NK-92 treated with Interleukin-12 subunit alpha and Interleukin-12 subunit beta, amount 100 ng/mL, for 24 hours (cell line): ENCODE results near the gene EFCAB5.
"Not testable (repeated sequence)": the region's sequence is repeated elsewhere in the genome, so short reads cannot be mapped to it uniquely, and the experiment has no call there.

Experiments
- DNase-seq: peaks from one replicate; lab custom pipeline; 2025; lab: John Stamatoyannopoulos, UW

EFCAB5 gene

GRCh38 chr17:29941334-29941733 is at the start of gene EFCAB5:
Gene EFCAB5 (plus strand): TSS chr17:29941634. CDS start chr17:29941797, 163 bp downstream.
- DNase-seq: no peak

DNA sequence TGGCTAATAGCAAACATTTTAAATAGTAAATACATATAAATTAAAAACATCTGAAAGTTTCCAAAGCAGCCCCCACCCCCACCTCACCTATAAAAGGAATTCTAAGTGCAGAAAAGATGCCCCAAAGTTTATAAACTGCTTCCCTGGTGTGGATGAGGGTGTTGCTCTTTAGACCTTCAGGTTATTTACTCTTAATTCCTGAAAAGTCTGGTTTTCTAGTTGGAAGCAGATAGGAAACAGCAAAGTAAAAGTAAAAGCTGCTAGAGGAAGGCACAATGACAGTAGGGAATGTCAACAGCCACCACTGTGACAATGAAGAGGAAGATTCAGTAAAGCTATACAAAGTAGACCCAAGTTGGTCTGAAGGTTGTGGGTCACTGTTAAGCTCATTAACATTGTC is 49.2 kb upstream of the EFCAB5 start:
- no peak for DNase-seq

GRCh38 chr17:29897136-29897535 is 44.3 kb upstream of the EFCAB5 start:
- DNase-seq: not testable (repeated sequence)

DNA sequence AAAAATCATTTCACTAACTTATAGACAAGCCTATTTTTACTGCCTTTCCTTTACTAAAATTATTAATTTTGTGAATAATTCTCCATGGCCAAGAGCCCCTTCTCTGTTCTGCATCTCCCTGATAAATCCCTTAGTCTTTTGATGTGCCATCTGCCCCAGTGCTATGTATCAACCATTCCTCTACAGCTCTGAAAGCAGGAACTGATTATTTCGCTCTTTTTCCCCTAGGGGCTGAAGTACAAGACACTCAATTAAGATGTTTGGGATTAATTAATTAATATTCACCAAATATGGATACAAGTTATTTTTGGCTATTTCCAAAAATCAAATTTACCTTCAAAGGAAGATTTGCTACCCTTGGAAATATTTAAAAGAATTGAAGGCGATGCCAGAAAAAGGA is 38.0 kb upstream of the EFCAB5 start:
- DNase-seq: no peak

GRCh38 chr17:29905086-29905878 is 36.2 kb upstream of the EFCAB5 start:
- DNase-seq: no peak

DNA sequence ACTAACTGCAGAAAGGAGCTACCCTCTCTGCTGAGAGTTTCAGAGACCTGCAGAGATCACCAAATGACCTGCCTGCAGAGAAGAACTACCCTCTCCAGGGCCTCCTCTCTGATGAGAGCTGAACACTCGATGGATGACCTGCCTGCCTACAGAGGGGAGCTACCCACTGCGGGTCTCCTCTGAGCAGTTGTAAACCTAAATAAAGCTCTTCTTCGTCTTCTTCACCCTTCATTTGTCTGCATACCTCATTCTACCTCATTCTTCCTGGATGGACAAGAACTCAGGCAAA is 35.6 kb upstream of the EFCAB5 start:
- no peak for DNase-seq

GRCh38 chr17:29906969-29907368 is 34.5 kb upstream of the EFCAB5 start:
- DNase-seq: no peak

- DNase-seq: no peak
These were observed 32.0 kb upstream of the EFCAB5 start for GRCh38 chr17:29909236-29910003.

- no peak for DNase-seq
These were observed 29.7 kb upstream of the EFCAB5 start for GRCh38 chr17:29911641-29912177.

GRCh38 chr17:29914819-29915537 is 26.5 kb upstream of the EFCAB5 start:
- DNase-seq: no peak

- no peak for DNase-seq
These were observed 23.4 kb upstream of the EFCAB5 start for GRCh38 chr17:29918016-29918415.

DNA sequence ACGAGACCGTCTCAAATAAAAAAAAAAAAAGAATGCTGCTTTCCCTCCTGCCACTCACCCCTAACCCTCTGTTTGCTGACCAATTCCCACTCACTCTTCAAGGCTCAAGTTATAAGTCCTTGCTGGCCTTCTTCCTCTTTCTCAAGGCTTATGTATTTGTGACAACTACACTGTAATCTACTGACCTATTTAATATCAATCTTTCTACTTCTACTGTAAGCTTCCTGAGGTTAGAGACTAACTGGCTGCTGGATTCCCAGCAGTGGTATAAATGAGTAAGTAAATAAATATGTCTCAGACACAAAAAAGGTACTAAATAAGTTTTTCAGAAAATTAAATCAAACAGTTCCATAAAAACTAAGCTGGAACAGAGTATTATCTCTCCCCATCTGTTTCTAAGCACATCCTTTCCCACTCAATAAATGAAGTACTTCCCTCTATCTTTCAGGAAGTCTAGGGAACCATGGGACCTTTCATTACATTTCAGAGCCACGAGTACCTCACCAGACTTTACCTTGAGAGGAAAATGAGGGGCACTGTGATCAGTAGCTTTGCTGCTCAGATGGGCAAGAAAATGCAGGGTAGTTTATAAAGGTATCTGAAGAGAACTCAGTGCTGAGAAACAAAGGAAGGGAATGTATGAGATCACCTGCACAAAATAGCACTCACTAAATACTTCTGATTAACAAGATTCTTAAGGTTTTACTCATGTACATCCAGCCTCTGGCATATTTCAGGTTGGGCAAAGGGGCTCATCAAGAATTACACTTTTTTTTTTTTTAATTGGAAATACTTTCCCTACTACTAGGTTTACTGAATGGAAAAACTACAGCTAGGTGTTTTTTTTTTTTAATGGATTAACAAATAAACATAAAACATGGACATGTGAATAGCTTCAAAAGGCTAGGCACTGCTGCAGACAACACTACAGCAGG is 22.2 kb upstream of the EFCAB5 start:
- no peak for DNase-seq

DNA sequence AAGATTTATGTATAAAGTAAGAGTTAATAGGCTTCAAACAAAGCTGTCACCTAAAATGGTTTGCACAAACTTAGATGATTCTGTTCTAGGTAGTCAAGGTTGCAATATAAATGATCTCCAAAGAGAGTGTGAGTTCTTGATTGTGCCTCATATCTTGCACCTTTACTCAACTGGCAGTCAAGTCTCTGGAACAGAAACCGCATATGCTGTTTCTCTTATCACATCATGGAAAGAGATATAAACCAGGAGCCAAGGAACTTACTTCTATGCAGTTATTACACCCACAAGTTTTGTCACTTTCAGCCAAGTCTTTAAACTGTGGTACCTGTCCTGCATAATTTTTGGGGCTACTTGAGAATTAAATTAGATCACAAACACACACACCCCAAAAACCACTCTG is 16.6 kb upstream of the EFCAB5 start:
- DNase-seq: no peak

GRCh38 chr17:29927546-29927945 is 13.9 kb upstream of the EFCAB5 start:
- DNase-seq: no peak

GRCh38 chr17:29929006-29929532 is 12.4 kb upstream of the EFCAB5 start:
- no peak for DNase-seq

DNA sequence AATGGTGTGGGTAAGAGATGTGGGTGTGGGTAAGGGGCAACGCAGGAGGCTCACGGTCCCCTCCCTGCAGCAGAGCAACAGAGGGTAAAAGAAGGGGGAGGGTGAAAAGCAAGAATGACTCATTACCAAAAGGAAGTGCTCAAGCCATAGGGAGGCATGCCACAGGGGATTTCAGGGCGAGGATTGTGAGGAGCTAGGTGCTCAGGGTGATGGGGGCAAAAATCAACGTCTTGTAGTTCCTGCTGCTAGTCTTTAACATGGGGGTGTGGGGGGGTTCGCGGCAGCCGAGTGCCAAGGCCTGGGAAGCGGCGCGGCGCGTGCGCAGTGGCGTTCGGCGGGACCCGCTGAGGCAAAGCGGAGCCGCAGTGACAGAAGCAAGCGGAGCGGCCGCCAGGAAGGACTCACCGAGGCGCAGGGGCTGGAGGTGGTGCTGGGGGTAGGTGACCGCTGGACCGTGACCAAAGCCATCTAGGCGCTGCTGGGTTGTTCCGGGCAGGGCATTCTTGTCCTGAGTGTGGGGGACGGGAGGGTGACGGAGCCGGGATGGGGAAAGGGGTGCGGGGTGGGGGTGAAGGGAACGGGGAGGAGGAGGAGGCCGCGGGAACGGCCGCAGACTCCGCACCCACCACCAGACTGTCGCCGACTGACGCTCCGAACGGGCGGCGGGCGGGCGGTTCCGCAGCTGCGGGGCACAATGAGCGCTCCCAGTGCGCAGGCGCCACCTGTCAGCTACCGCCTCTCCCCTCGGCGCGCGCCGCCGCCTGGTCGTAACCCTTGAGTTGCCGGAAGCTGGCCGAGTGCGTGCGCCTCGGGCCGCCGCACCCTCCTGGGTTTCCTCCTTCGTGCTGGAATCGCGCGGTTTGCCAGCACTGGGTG is 11.7 kb upstream of the EFCAB5 start, which contains the start of gene SSH2:
SSH2 (minus strand) TSS at position 696 of the 876 bp plus-strand sequence; CDS start at position 468, 228 bp downstream.
- DNase-seq: peak; percentile 83

DNA sequence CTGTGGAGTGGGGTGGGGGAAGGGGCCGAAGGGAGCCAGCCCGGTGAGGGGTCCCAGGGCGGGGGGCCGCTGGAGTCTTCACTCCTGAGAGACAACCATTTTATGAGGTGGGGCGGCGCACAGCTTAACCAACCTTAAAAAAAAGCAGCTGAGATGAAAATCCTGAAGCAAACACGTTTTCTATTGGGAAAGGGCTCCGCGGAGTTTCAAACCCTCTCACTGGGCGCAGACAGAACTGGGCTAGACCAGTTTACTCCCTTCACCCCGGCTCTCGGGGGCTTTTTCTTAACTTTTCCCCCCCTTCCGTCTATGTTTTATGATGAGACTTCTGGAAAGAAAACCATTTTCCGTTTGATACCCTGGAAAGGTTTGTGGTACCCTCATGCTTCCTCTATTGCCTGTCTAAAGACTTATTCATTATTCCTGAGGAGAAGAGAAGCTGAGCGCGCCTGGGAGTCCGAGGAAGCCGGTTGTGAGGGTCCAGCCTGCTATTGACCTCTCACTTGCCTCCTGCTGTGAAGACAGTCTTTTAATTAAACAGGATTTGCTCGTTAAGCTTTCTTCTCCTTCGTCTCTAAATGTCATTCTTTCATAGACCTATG is 10.9 kb upstream of the EFCAB5 start:
- DNase-seq: no peak

- DNase-seq: peak; percentile 56
These were observed 10.1 kb upstream of the EFCAB5 start for GRCh38 chr17:29931231-29931932.

DNA sequence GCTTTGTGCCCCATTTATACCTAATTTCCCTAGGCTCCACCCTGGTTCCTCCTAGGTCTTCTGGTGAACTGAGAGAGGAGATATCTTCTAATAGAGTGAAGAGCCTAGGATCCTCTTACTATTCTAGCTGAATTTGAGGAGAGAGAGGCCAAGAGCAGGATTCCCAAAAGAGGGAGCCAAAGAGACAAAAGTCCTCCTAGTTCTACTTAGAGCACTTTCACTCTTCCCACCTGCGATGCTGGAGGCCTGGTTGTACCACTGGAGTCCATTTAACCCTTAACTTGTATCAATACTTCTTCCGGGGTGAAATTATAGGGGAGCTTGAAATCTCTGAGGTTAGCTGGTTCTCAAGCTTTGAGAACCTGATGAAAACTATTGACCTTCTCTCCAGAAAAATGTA is 8.1 kb upstream of the EFCAB5 start:
- DNase-seq: no peak
